T-helper 2 cell (primary cell): ENCODE data around the gene CCDC85C.
"Not testable (repeated sequence)": the region's sequence is repeated elsewhere in the genome, so short reads cannot be mapped to it uniquely, and the experiment has no call there.

Experiments
- DNase-seq, 5 experiments: peaks; one replicate each; pipeline versions ENCODE4 v3.0.0 to v3.0.0-alpha.2; 2012 to 2022
- total RNA-seq, 2 donors: gene quantifications; one replicate each; lab custom pipeline; 2026; lab: John Stamatoyannopoulos, UW

CCDC85C gene
- total RNA-seq: 11.6 to 18.4 reads per million in 2 donors

GRCh38 chr14:99603471-99604277 is at the start of gene CCDC85C:
CCDC85C (minus strand) TSS chr14:99604207; CDS start chr14:99603959, 248 bp downstream.
- peak; percentile 24 to 80 (median 36) for DNase-seq

DNA sequence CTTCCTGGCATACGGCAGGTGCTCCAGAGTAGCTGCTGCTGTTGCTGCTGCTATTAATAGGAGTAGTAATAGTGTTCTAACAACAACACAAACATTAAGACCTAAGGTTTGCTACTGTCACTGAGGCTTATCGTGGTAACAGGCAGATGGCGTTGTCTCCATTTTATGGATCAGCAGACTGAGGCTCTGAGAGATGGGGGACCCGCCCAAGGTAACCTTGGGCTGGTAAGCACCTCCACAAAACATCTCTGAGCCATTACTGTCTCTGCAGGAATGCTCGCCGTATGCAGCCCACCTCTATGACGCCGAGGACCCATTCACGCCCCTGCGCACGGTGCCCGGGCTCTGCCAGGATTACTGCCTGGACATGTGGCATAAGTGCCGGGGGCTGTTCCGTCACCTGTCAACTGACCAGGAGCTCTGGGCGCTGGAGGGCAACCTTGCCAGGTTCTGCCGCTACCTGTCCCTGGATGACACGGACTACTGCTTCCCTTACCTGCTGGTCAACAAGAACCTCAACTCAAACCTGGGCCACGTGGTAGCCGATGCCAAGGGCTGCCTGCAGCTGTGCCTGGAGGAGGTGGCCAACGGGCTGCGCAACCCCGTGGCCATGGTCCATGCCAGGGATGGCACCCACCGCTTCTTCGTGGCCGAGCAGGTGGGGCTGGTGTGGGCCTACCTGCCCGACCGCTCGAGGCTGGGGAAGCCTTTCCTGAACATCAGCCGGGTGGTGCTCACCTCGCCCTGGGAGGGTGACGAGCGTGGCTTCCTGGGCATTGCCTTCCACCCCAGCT is 48.1 kb upstream of the CCDC85C start:
- DNase-seq: no peak

- no peak for DNase-seq
Measured at GRCh38 chr14:99650189-99650588, 46.2 kb upstream of the CCDC85C start.

- no peak for DNase-seq
Measured at GRCh38 chr14:99649643-99650042, 45.6 kb upstream of the CCDC85C start.

DNA sequence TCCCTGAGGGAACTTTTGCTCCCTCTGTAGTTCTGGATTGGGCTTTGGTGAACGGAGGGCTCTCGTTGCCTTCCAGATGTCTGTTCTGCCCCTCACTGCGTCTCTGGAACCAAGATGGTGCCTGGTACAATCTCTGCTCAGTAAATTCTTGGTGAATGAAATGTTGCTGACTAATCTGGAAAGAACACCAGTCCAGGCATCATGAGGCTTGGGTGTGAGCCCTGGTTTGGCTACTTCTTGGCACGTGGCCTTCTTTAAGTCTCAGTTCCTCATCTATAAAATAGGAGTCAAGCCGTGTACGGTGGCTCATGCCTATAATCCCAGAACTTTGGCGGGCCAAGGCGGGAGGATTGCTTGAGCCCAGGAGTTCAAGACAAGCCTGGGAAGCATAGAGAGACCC is 45.2 kb upstream of the CCDC85C start:
- no peak for DNase-seq

DNA sequence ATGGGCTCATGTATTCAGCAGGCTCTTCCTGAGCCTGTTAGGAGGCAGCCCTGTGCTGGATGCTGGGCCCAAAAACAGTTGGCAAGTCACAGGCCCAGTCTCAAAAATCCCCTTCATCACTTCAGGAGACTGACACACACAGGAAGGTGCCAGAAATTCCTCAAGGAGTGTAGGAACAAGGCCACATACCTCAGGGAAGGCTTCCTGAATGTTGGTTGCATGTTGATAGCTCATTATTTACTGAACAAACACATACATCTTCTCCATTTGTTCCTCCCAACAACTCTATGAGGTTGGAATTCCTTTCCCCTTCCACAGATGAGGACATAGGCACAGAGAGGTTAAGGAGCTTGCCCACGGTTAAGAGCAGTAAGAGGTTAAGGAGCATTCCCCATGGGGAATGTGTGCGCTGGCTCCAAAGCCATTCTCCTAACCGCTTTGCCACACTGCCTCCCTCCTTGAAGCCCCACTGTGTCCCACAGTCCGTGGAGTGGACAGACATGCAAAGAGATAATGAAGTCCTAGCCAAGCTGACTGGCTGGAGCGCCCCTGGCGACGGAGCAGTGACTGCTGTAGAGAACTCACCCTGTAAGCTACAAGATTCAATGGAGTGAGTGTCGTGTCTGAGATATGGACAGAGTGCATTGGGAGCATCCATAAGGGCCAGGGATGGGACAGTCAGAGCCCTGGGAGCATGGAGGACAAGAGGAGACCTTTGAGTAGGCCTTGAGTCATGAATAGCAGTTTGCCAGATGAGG is 44.2 kb upstream of the CCDC85C start:
- no peak for DNase-seq

DNA sequence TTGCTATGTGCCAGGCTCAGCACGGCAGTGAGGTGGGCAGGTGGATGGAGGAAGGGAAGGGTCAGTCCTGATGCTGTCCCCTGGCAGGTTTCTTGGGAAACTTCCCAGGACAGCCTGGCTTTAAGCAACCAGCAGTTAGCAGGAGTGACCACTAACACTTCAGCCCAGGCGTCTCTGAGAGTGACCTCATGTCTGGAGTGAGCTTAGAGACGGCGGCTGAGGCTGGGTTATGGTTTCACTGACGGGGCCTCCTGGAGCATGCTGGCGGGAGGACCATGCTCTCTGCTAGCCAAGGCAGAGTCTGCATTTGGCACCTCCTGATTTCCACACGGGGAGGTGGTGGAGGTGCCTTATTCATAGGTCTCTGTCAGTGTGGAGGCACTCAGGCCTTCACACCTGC is 43.4 kb upstream of the CCDC85C start:
- DNase-seq: no peak

- DNase-seq: no peak
Measured at GRCh38 chr14:99645545-99646505, 41.8 kb upstream of the CCDC85C start.

GRCh38 chr14:99644723-99645544 is 40.9 kb upstream of the CCDC85C start, which contains the start of gene HHIPL1:
HHIPL1 (plus strand) TSS chr14:99645129; CDS start chr14:99645208, 79 bp downstream.
- DNase-seq: no peak

GRCh38 chr14:99644035-99644587 is 40.1 kb upstream of the CCDC85C start:
- DNase-seq: no peak

GRCh38 chr14:99643343-99643742 is 39.3 kb upstream of the CCDC85C start:
- DNase-seq: no peak

DNA sequence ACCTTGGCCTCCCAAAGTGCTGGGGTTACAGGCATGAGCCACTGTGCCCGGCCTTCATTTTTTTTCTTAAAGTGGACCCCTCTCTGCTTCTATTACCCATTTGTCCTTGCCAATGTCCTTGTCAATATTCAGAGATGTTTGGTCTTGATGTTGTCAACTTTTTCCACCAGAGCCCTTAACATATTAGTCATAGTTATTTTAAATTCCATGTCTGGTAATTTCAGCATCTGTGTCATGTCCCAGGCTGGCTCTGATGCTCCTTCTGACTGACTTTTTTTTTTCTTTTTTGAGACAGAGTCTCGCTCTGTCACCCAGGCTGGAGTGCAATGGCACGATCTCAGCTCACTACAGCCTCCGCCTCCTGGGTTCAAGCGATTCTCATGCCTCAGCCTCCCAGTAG is 38.8 kb upstream of the CCDC85C start:
- not testable (repeated sequence) for DNase-seq

DNA sequence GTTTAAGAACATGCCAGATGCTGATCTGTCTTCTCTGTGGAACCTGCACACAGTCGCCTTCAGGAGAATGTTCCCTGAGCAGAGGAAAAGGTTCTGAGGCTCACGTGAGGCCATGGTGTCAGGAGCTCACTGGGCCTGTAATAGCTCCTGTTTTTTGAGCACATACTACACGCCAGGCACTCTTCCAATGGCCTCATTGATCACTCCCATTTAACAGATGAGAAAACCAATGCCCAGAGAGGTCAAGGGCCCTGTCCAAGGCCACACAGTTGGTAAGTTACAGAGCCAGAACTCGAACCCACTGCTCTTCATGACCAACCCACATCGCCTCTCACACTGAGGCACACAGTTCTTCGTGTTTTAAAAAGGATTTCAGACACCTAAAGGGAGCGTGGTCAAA is 33.6 kb upstream of the CCDC85C start:
- no peak for DNase-seq

DNA sequence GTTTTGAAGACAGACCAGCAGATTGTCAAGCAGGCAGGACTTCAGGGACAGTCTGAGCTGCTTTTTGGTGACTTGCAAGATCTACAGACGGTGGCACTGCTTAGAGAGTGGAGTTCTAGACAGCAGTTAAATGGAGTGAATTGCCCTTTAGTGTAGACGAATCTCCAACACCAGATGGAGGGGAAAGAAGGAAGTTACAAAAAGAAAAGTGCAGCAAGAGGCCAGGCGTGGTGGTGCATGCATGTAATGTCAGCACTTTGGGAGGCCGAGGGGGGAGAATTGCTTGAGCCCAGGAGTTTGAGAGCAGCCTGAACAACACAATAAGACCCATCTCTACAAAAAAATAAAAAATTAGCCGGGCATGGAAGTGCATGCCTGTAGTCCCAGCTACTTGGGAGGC is 32.5 kb upstream of the CCDC85C start:
- DNase-seq: no peak

DNA sequence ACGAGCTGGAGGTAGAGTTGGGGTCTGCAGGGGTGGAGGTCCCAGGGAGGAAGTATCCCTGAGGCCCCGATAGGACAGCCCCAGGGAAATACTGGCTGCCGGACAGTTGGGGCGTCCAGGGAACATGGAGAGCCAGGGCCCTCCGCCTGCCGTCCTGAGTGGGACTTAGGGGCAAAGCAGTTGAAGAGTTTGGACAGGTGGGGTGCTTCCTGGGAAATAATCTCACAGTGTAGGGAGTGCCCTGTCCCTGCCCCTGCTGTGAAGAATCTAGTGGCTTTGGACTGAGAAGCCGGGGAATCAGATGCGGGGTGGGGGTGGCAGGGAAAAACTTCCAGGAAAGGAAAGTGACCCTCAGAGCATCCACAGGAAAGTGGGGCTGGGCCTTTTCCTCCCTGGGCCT is 31.1 kb upstream of the CCDC85C start:
- DNase-seq: no peak

GRCh38 chr14:99634443-99634842 is 30.4 kb upstream of the CCDC85C start:
- DNase-seq: no peak

GRCh38 chr14:99633918-99634317 is 29.9 kb upstream of the CCDC85C start:
- no peak for DNase-seq

DNA sequence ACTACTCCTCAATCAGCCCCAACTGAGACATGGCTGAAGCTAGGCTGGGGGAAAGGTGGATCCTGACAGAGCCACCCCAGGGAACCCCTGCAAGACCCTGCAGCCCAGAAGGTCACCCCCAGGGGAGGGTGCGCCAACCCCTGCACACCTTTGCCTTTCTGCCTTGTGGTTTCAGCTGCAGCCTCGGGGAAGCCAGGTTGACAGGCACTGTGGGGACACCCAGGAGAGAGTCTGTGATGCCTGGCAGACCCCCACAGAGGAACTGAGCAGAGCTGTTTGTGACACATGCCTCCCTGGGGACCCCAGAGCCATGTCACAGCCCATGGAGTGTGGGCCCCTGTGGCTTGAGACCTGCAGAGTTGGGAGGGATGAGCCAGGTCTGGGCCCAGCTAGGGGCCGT is 29.1 kb upstream of the CCDC85C start:
- no peak for DNase-seq

- no peak for DNase-seq
Measured at GRCh38 chr14:99632410-99633035, 28.5 kb upstream of the CCDC85C start.

GRCh38 chr14:99630202-99630601 is 26.2 kb upstream of the CCDC85C start:
- no peak for DNase-seq
